K562 (cell line): ENCODE results near the gene PPARG. TPM values are rescaled to one million over a fixed set of nuclear protein-coding genes. Genes with fewer than 3 reads are reported as not detected.

Source experiments
- ATAC-seq: fragments of 200-7000 bp; cut with Tn5 transposase; 3 replicates; pipeline ENCODE4 v1.9.1; 2020; ENCODE audit warnings: moderate library complexity
- BruUV-seq: library from RNA; stranded (reverse); fragments of 400-500 nt; replicated peaks from 2 replicates; lab custom pipeline; 2021; lab: Mats Ljungman, UMichigan
- CTCF ChIA-PET: fragments of 300-600 bp; formaldehyde crosslinking; extraction: SDS; loops from one replicate; lab custom pipeline; 2021; ENCODE audit warnings: low intra/inter-chr PET ratio; lab: Yijun Ruan, JAX
- POLR2A ChIA-PET: fragments of 300-600, 350-650 bp; sonication (Branson Sonifier 250); formaldehyde crosslinking; extraction: SDS; loops from one replicate; lab custom pipeline; 2021; ENCODE audit warnings: antibody characterized with exemption, inconsistent platforms; lab: Yijun Ruan, JAX
- DNase-seq, 4 experiments: peaks; one replicate each; pipeline versions ENCODE4 v3.0.0 to v3.0.0-alpha.2; 2011 to 2018; ENCODE audit warnings: low spot score in 3 of 4, mixed read lengths in 3 of 4; ENCODE audit errors: extremely low read depth in 1 of 4
- FAIRE-seq: peaks from 2 replicates; lab custom pipeline; 2011; peaks lifted over from hg19 to GRCh38; lab: Jason Lieb, UNC
- H2AFZ ChIP-seq: 2 replicates; pipeline ENCODE4 v1.6.0; 2011; ENCODE audit warnings: low read depth, low read length, control low read depth, inconsistent platforms
- H3K27ac ChIP-seq: fragments of 200-600 bp; 3 replicates; pipeline ENCODE4 v1.8.0; 2011; ENCODE audit warnings: low read depth, mild to moderate bottlenecking, control low read depth, inconsistent platforms, low read length, moderate library complexity, mixed read lengths; ENCODE audit errors: extremely low read depth
- H3K27me3 ChIP-seq, 2 experiments: fragments of 300-600 bp in 1 of 2; 2 replicates in 1 of 2; 3 replicates in 1 of 2; pipeline versions ENCODE4 v1.6.0 to v1.8.0; 2011; ENCODE audit warnings: inconsistent platforms in 2 of 2, low read length in 2 of 2, mild to moderate bottlenecking in 1 of 2, mixed read lengths in 1 of 2, moderate library complexity in 1 of 2; ENCODE audit not compliant: control insufficient read depth in 2 of 2, insufficient read depth in 2 of 2
- H3K36me3 ChIP-seq: fragments of 300-600 bp; 3 replicates; pipeline ENCODE4 v1.8.0; 2011; ENCODE audit warnings: mild to moderate bottlenecking, low read length, inconsistent platforms; ENCODE audit not compliant: control insufficient read depth, insufficient read depth
- H3K4me1 ChIP-seq, 2 experiments: fragments of 200-600 bp in 1 of 2; replicated peaks in 1 of 2; 2 replicates in 1 of 2; 3 replicates in 1 of 2; pipeline versions ENCODE4 v1.5.1 to v1.8.0; 2011; ENCODE audit warnings: inconsistent platforms in 2 of 2, low read length in 2 of 2, mild to moderate bottlenecking in 1 of 2, mixed read lengths in 1 of 2, moderate library complexity in 1 of 2; ENCODE audit not compliant: control insufficient read depth in 2 of 2, insufficient read depth in 2 of 2
- H3K4me2 ChIP-seq: 2 replicates; pipeline ENCODE4 v1.6.1; 2011; ENCODE audit warnings: low read length, control low read depth, inconsistent platforms, mixed read lengths; ENCODE audit not compliant: insufficient read depth
- H3K4me3 ChIP-seq: fragments of 200-600 bp; sonication (generic), shearing (Covaris generic); 2 replicates; pipeline ENCODE4 v1.5.1; 2016; ENCODE audit warnings: control low read depth, inconsistent platforms
- H3K79me2 ChIP-seq: fragments of 200-600 bp; 3 replicates; pipeline ENCODE4 v1.8.0; 2011; ENCODE audit warnings: low read length, inconsistent platforms; ENCODE audit not compliant: control insufficient read depth, insufficient read depth
- H3K9ac ChIP-seq, 2 experiments: 2 replicates each; pipeline versions ENCODE4 v1.6.0 to v1.6.1; 2011; ENCODE audit warnings: low read depth in 2 of 2, low read length in 2 of 2, control low read depth in 1 of 2, inconsistent platforms in 1 of 2, mild to moderate bottlenecking in 1 of 2, mixed read lengths in 1 of 2; ENCODE audit not compliant: insufficient read depth in 1 of 2
- H3K9me1 ChIP-seq: one replicate; pipeline ENCODE4 v1.6.0; 2011; ENCODE audit warnings: inconsistent platforms, mild to moderate bottlenecking, low read length, moderate library complexity; ENCODE audit not compliant: control insufficient read depth, insufficient read depth
- H3K9me3 ChIP-seq: replicated peaks from 2 replicates; pipeline ENCODE4 v1.5.1; 2011; ENCODE audit warnings: low read depth, low read length, inconsistent platforms; ENCODE audit not compliant: control insufficient read depth, insufficient read depth
- H4K20me1 ChIP-seq: replicated peaks from 2 replicates; pipeline ENCODE4 v1.6.1; 2011; ENCODE audit warnings: low read length, inconsistent platforms, mixed read lengths; ENCODE audit not compliant: control insufficient read depth, insufficient read depth
- EWSR1 ChIP-seq: fragments of 450-650 bp; IDR thresholded peaks from 2 replicates; pipeline ENCODE4 v1.6.1; 2018; ENCODE audit warnings: borderline replicate concordance, mild to moderate bottlenecking, low read depth, moderate library complexity; ENCODE audit not compliant: partially characterized antibody
- GTF2E2 ChIP-seq: fragments of 200-800 bp; sonication (Bioruptor generic); IDR thresholded peaks from 2 replicates; pipeline ENCODE4 v1.6.1; 2016; ENCODE audit warnings: missing genetic modification characterization, missing compliant biosample characterization
- NCOA6 ChIP-seq: fragments of 450-650 bp; IDR thresholded peaks from 2 replicates; pipeline ENCODE4 v1.6.1; 2017; ENCODE audit warnings: mild to moderate bottlenecking
- PHB2 ChIP-seq: fragments of 450-650 bp; IDR thresholded peaks from 2 replicates; pipeline ENCODE4 v1.6.1; 2017; ENCODE audit warnings: low read depth
- PHF20 ChIP-seq: fragments of 450-650 bp; IDR thresholded peaks from 2 replicates; pipeline ENCODE4 v1.6.1; 2018; ENCODE audit not compliant: partially characterized antibody
- RERE ChIP-seq: sonication (generic); formaldehyde crosslinking; IDR thresholded peaks from 2 replicates; pipeline ENCODE4 v1.8.0; 2023; ENCODE audit warnings: missing genetic modification reagents, mild to moderate bottlenecking, borderline replicate concordance
- ZNF3 ChIP-seq: fragments of 250-450 bp; sonication (Bioruptor Pico); IDR thresholded peaks from 2 replicates; pipeline ENCODE4 v1.5.0; 2021; ENCODE audit warnings: mild to moderate bottlenecking, moderate library complexity
- WGBS: fragments of 100-300 bp; shearing (Covaris generic); methylation state at CpG from one replicate; pipeline ENCODE4 v1.1.6; 2016; ENCODE audit warnings: low coverage, mixed read lengths; ENCODE audit not compliant: insufficient coverage; ENCODE audit errors: missing lambda C conversion rate; 5-methylcytosine and 5-hydroxymethylcytosine counted together
- in situ Hi-C: fragments of 300-500 bp; cut with MboI; formaldehyde crosslinking; loops from 4 replicates; pipeline ENCODE4 v1.15.0; 2018; ENCODE audit warnings: inconsistent platforms, mixed read lengths
- intact Hi-C: fragments of 100-400 bp; cut with micrococcal nuclease; formaldehyde crosslinking; loops from 2 replicates; pipeline ENCODE4 v1.14.2; 2022
- polyA plus RNA-seq, 8 experiments: library from polyadenylated mRNA; depleted of rRNA in 4 of 8; stranded (reverse) in 5 of 8; unstranded in 3 of 8; fragments of >200 nt; fragmentation: Nextera tagmentation in 2 of 8; fragmentation: Illumina TruSeq in 1 of 8; extraction: Ambion mirVana in 2 of 8; extraction: Trizol in 1 of 8; gene quantifications; 2 replicates each; pipeline versions ENCODE4 v1.2.1 to v1.2.3, GENCODE V29; 2011 to 2014; ENCODE audit warnings: inconsistent platforms in 1 of 8, missing spikeins in 1 of 8
- total RNA-seq, 7 experiments: library from RNA; depleted of rRNA in 6 of 7; stranded (reverse); fragments of >200 nt in 6 of 7; fragmentation: Illumina TruSeq in 2 of 7; extraction: Trizol in 2 of 7; gene quantifications; 2 replicates each; pipeline versions ENCODE4 v1.2.1 to v1.2.3, GENCODE V29; 2011 to 2021; ENCODE audit warnings: low replicate concordance in 1 of 7
- TF ChIP-seq, protein P1 (sequence below): fragments of 450-650 bp; IDR thresholded peaks from 2 replicates; pipeline ENCODE4 v1.6.1; 2016; ENCODE audit warnings: antibody characterized with exemption

The PPARG gene
- total and polyA plus RNA-seq, 9 of the 15 experiments (the other 6 are each of a cell fraction or from before 2014, with no cell fraction given), result not detected

- in situ Hi-C loops, result no loop called here
- ATAC-seq (no peak), DNase-seq (no peak), FAIRE-seq (no peak)
- H3K4me1 ChIP-seq, result no peaks in the 10 kb centered on the region
- TF ChIP-seq ZNF3 (CRISPR knock-in tag) (no peak), RERE (CRISPR knock-in tag) (no peak), PHB2 (no peak), NCOA6 (no peak), EWSR1 (no peak), GTF2E2 (tag) (no peak), PHF20 (no peak)
- TF ChIP-seq, protein P1, sequence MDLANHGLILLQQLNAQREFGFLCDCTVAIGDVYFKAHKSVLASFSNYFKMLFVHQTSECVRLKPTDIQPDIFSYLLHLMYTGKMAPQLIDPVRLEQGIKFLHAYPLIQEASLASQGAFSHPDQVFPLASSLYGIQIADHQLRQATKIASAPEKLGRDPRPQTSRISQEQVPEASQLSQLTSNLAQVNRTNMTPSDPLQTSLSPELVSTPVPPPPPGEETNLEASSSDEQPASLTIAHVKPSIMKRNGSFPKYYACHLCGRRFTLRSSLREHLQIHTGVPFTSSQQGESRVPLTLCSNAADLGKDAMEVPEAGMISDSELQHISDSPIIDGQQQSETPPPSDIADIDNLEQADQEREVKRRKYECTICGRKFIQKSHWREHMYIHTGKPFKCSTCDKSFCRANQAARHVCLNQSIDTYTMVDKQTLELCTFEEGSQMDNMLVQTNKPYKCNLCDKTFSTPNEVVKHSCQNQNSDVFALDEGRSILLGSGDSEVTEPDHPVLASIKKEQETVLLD, result no peak
- H3K4me2 ChIP-seq, result no peak overlapping the region
- H3K9ac ChIP-seq, result no peak overlapping the region
- H4K20me1 ChIP-seq, result no peaks in the 10 kb centered on the region
- no peaks in the 10 kb centered on the region for H3K9me1 ChIP-seq
- no peaks in the 10 kb centered on the region for H3K79me2 ChIP-seq
- no peak overlapping the region for H3K4me3 ChIP-seq
- ChIA-PET CTCF (no interaction called here), POLR2A (interaction anchor here (0.5 kb wide), 1 partner anchor 88 kb away, joined by 4 read pairs; no protein-coding TSS in a partner anchor)
- no TSS peak for BruUV-seq
- no peaks in the 10 kb centered on the region for H3K9me3 ChIP-seq
- intact Hi-C loops, result no loop called here
- no peaks in the 10 kb centered on the region for H3K36me3 ChIP-seq
- H3K27ac ChIP-seq, result no peak overlapping the region
- WGBS, result under 1% methylated on average over 12 of the region's 12 CpGs
- H3K27me3 ChIP-seq, result peaks cover 26 to 40% of the 10 kb centered on the region in 2 experiments; a peak in 4 of 5 replicates
- no peak overlapping the region for H2AFZ ChIP-seq
Observed at GRCh38 chr3:12424635-12425319, 135.9 kb downstream of the PPARG start.
